Cerebellar nuclear complex (tissue), 1 donor: Measurements from ENCODE around the gene ADGRB3.

Experiments used
- DNase-seq, 2 experiments: peaks; one replicate each; lab custom pipeline; 2025; lab: John Stamatoyannopoulos, UW

The ADGRB3 gene

DNA sequence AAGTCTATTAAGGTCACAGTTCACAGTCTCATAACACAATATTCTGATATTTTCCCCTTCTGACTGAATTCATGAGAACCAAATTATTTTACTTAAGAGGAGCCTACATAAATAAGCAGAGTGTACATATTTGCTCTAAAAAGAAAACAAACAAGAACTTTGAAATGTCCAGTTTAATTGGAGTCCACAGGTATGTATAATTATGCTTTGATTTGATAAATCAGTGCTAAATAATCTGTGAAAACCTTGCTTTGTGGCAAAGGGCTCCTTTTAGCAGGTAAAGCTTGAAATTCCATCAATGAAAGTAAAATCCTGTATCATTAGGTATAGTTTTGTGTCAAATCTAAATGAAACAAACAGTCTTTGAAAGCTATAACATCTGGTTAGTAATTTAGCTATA, 69.4 kb downstream of the ADGRB3 start:
- DNase-seq: no peak

DNA sequence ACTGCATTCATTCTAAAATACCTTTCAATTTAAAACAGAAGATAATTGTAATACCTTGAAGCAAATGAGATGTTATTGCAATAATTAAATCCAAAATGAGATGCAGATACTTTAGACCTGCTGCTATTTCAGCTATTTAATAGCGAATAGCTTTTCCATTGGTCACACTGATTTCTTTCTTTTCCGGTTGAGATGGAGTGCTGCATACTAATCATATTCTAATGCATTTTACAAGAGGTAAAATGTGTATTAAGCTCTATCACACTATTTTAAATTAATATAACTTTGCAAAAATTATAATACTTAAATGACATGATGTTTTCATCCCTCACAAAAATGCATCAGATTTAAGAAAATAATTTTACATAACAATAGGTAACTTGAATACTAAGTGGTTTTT, 74.0 kb downstream of the ADGRB3 start:
- no peak for DNase-seq

DNA sequence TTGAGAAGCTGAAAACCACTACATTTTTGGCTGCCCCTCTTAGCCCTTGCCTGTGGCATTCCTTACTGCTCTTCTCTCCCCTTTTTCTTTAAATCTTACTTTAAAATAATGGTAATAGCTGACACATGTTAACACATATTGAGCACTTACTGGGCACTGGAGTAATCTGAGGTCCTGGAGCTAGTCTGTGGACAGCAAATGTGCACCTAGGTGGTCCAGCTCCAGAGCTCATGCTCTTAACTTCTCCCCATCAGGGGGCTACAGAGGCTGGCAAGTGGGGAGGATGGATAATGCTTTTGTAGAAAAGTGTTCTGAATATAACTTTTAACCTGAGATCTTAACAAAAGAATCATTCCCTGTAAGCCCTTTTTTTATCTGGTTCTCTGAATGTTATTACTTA, 74.8 kb downstream of the ADGRB3 start:
- DNase-seq: no peak

DNA sequence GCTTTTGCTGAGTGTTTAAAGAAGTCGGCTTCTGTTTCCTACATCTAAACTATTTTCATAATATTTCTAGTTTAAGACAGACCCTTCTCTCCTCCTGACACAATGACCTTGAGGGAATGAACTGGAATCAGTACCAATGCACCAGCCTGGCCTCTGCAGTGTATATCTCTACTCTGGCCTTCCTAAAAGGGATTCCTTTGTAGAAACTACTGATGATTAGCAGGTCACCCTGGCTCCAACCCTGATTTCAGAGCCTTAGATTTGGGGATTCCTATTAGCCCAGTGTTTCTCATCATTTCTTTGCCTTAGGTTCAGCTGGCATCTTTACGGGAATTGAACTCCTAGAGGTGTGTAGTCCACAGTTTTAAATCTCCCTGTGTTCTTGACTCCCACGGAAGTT, 75.4 kb downstream of the ADGRB3 start:
- no peak for DNase-seq

DNA sequence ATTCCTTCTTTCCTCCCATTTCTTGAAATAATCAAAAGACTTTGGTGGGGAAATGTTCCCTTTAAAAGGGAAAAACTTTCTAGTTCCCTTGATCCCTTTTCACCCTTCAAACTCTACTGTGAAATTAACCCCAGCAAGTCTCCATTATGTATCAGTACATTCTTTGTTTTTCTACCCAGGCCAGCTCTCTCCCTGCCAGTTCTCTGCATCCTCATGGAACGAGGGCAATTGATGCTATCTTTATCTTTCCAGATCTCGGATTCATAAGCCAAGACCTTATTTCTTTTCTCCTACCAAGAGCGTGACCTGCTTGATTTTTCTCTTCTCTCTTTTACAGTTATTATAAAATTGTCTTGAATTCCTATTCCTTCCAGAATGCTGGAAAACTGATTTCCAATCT, 75.8 kb downstream of the ADGRB3 start:
- DNase-seq: peak in 1 of 2 experiments; percentile 22

DNA sequence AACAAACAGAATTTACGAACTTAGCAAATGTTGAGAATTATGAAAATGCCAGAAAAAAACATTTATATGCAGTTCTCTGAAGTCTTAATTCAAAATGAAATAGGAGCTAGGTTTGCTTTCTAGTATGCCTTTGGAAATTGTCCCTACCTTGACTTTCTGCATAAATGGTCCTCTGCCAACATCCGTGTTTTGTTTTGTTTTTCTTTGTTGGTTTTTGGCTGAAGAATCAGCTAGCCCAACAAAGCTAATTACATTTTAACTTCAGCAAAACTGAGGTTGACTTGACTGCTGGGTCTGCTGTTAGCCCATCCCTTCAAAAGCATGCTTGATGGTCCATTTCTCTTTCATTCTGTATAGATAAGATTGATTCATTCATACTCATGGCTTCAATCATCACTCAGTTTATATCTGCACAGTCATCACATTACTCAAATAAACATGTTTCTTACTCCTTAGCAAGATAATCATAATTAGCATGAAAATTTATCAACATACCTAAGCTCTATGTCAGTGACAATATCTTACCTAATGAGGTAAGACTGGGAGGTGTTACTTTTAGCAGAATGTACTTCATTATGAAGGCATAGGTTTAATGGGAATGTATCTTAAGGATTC, 76.4 kb downstream of the ADGRB3 start:
- peak in 1 of 2 experiments; percentile 58 for DNase-seq

DNA sequence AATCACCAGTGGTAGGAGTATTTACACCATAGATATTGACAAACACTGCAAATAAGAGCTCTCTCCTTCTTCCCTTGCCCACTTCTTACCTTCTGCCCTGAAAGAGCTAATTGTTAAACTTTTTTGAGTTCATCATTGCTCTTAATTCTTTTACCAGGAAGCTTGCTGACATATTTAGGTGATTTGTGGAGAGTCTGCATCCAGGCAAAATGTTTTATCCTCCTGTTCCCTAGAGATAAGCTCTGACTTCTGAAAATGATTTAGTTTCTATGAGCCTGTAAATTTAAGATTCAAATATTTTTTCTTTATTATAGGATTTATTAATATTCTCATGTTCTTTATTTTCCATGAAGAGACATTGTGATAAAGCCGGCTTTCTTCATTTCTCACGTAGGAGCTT, 81.5 kb downstream of the ADGRB3 start:
- no peak for DNase-seq

DNA sequence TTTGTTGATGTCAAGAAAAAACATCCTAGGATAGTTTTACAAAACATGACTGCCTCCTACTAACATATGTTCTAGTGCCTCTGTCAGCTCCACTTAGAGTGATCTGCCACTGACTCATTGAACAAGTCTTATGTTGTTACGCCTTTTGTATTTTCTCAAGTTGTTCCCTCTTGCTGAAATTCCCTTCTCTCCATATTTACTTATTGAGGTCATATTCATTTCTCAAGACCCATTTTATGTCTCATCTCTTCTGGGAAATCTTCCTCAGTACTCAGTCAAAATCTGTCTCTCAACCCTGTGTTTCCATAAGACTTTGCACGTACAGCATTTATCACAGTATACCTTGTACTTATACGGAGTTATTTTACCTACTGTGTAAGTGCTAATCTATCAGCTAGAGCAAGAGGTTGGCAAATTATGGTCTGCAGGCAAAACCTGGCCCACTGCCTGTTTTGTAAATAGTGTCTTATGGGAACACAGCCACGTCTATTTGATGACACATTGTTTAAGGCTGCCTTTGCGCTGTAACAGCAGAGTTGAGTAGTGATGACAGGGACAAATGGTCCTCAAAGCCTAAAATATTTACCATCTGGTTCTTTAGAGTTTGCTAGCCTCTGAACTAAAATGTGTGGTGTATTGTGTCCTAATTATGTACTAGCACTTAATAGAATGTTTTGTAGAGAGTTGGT, 83.4 kb downstream of the ADGRB3 start:
- DNase-seq: peak; percentile 77 to 89

DNA sequence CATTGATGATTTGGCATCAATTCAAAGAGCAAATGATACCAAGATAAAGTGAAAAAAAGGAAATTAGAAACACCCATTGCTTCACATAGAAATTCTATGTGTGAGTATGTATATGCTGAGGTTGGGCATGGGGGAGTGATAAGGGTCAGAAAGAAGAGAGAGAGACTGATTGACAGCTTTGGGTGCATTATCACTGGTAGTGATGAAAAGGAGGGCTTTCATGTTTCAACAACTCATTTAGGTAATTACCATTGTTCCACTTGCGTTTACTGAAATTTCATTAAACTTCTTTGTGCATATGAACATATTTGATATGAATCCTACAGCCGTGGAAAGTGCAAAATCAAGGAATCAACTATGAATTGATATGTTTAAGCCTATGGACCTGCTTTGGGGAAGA, 84.7 kb downstream of the ADGRB3 start:
- DNase-seq: no peak

DNA sequence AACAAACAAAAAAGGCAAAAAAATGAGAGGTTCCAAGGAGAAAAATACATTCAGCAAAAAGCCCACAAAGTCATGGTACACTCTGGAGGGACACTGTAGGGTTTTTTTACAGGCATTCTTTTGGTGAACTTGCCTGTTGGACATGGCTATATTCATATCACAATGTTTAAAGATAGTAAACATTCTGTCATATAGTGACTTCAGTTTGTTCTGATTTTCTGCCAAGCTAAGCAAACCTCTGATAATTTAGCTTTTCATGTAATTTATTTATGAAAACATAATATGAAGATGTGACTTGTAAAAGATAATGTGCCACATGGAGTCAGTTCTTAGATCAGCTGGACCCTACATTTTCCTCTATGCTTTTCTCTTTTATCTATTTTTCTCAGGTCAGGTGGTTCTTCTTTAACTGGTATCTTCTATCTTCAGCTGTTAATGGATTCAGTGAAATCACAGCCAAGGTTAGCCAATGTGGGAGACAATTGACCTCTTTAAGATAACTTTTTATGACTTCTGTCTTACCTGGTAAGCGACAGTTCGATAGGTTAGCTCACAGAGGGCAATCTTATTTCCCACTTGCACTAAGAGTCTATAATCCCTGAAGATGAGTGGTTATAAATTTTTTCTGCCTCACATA, 87.9 kb downstream of the ADGRB3 start:
- no peak for DNase-seq

DNA sequence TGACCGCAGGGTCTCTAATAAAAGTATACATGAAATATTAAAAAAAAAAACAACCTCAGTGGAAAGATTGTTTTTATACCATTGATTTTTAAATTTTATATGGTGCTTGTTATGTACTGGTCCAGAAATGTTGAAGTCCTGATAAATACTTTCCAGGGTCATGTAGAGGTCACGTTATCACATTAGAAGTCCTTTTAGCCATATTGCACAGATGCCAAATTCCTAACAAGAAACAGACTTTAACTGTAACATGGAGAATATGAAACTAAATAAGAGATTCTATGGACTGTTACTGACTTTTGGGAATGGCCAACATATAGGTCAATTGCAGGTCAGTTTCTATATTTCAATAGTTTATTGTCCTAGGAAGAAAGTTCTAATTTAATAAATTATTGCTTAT, 89.0 kb downstream of the ADGRB3 start:
- no peak for DNase-seq

DNA sequence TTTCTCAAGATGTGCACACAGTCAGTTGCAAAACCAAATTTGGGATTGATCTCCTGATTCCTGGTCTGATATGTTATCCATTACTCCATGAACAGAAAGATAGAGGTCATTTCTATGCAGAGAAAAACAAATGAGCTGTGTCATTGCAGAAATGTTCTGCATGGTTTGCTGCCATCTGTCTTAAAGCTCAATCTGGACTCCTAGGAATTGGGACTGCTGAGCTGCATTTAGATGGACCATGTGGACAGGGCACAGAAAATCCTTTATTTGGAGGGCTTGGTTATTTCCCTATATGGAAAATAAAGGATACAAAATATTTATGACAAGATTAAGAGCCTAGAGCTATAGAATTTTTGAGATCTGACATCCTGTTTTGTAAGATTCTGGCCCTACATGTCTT, 91.3 kb downstream of the ADGRB3 start:
- peak; percentile 88 to 94 for DNase-seq

DNA sequence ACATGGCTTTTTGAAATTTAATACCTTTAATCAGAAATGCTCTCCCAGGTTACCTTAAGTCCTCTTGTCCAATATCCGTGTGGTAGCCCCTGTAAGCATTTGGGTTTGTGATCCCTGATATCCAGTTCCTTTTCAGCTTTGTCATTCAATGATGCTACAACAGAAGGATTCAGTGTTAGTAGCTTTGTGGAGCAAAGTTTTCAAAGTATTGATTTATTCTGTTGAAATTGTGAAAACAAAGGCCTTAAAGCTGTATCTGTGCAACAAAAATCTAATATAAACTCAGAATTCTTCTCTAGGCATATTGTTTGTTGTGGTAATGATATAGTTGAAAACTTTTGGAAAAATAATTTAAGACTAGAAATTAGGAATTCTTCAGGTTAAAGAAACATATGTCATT, 91.9 kb downstream of the ADGRB3 start:
- no peak for DNase-seq

DNA sequence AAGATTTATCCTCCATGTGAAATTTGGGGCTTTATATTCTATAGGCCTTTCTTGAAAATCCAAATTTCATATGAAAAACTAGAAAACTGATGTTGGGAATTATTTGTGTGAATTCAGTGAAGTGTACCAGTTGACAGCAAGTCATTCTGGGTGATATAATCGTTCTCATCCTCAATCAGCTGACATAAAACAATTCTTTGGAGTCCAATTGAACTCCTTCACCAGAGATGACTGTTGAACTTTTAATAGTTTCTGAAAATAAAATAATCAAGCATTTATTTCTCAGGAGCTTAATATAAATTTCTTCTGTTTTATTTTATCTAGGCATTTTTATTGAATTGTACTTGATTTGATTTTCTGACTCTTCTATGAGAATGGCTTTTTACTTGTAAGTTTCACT, 92.6 kb downstream of the ADGRB3 start:
- DNase-seq: no peak

DNA sequence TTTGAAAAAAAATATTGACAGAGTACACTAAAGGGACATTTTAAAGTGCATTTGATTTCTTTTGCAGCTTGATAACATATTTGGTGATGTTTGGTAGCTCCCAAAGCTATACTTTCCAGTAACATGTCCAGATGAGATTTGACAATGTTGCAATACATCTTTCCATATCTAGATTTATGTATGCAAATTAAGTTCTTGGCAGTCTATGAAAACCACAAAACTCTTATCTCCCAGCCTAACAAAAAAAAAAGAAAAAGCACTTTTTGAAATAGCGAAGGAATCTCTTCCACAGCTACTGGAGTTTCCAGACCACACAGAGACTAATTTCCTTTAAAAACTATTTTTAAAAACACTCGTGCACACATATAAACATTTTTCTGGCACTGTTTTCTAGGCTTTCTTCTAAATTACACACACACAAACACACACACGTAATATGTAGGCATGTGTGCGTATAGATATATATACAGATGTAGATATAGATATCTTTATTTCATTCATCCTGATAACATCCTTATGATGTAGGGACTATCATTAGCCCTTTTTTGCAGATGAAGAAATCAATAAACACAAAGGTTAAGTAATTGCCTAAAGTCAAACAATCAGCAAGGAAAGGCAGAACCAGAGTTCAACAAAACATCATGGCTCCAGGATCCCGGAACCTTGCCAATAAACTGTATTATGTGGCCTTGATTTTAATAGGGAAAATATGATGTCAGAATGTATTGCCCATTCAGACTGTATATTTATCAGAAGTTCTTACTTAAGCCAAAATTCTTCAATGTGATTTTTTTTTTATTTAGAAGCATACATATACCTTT, 93.3 kb downstream of the ADGRB3 start:
- no peak for DNase-seq

DNA sequence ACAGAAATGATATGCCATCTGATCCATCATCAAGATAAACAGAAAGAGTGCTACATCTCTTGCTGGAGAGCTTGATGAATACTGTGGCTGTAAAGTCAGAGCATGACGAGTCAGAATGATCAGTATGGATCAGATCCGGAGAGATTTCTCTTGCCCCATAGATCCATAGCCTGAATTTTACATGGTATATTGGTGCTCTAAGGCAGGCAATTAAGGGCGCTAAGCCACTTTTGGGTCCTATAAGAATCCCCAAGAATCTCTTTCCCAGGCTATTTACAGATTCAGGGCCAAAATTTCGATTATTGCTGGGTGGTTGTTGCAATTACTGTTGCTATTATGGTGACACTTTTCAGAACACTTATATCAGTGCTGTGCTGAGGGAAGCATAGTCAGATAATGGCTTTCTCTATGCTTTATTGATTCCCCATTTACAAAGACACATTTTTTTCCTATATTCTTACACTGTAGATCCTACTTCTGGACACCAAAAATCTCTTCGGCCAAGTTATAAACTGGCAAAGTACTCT, 94.4 kb downstream of the ADGRB3 start:
- DNase-seq: no peak

DNA sequence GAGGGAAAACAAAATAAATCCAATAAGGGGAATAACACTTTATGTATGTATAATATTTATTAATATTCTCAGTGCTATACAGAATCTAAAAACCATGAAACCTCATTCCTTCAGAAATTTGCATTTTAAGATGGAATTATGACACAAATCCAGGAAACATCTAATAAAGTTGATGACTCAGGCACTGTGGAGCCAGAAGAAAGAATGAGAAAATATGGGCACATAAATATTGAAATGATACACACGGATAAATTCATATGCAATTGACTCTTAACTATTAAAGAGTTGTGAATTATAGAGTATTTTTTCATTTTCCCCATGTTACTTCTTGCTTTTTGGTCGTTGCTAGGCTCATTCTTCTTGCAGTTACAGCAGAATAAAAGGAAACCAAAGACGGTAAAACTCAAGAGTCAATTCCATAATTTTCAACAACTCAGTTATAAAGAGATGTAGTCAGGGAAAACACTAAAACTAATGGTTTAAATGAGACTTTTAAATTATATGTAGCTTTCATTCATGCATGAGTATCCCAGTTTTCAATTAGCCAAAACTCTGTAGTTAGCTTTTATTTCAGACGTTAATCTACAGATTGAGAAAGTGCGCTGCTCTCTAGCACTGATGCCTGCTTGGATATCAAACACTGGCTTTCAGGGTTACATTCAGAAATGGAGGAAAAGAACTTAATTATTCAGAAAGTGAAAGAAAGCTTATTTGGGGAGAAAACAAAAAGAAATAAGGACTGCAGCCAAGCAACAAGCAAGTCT, 95.4 kb downstream of the ADGRB3 start:
- no peak for DNase-seq

DNA sequence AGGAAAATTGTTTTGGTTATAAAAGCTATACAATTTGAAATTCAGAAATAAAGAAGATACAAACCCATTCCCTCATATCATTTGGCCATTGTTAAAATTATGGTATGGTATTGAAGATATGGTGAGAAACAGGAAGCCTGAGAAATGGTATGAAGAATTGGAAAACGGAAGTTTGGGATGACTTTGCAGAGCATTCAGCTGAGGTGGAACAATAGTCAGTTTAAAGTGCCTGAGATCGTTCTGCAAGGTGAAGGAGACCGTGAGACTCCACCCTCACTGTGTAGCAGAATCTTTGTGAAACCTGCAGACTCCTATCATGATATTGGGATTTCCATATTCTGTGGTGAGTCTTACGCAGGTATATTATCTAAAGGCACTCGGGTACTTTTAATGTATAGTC, 97.3 kb downstream of the ADGRB3 start:
- DNase-seq: no peak

DNA sequence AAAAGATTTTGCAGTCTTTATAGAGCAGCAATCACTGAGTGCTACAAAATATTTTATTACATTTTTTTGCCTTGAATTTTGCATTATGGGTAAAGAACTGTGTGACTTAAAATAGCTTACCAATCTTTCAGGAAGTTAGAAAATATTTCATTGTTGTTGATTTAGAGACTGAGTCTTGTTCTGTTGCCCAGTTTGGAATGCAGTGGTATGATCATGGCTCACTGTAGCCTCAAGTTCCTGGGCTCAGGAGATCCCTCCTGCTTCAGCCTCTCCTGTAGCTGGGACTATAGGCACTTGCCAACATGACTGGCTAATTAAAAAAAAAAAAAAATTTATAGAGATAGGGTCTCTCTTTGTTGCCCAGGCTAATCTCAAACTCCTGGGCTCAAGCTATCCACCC, 100.8 kb downstream of the ADGRB3 start:
- DNase-seq: no peak

DNA sequence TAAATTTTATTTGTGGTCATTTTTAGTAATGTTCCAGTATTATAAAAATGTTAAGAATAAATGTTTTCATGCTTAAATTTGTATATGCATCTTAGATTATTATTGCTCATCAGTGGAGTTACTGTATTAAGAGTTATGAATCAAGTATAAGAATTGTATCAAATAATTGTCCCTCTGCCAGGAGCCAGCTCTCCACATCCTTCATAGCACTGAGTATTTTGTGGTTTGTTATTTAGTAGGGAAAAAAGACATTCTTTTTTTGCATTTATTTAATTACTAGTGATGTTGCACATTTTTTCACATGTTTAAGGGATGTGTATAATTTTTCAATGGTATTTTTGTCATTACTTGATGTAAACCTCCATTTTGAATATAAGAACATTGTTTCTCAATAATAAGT, 102.0 kb downstream of the ADGRB3 start:
- DNase-seq: no peak

DNA sequence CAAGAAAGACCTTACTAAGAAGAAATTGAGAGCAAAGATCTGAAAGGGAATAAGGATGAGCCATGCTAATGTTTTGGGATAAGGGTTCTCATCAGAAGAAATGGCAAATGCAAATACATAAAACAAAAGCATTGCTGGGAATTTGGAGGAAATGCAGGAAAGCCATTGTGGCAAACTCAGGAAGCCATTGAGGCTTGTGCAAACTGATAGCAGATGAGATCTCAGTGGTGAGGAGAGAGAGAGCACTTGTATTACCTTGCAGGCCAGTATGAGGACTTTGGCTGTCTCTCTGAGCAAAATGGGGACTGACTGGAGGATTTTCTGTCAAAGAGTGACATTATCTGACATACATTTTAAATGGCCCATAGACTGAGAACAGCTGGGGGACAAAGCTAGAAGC, 103.0 kb downstream of the ADGRB3 start:
- no peak for DNase-seq
